Mesendoderm (in vitro differentiated cells): ENCODE data around the gene IRGC. TPM values are rescaled to one million over a fixed set of nuclear protein-coding genes. Genes with fewer than 3 reads are reported as not detected.
A peak's percentile ranks its signal among the peaks of the same experiment; 100 is the strongest.

ENCODE experiments used
- DNase-seq: peaks from one replicate; pipeline ENCODE4 v3.0.0; 2013
- H2AK5ac ChIP-seq: 2 replicates; pipeline ENCODE4 v1.6.1; 2013; ENCODE audit warnings: low read length, inconsistent platforms
- H2BK120ac ChIP-seq: 2 replicates; pipeline ENCODE4 v1.6.1; 2013; ENCODE audit warnings: low read depth, mild to moderate bottlenecking, low read length, moderate library complexity, mixed read lengths
- H2BK15ac ChIP-seq: replicated peaks from 2 replicates; pipeline ENCODE4 v1.6.1; 2013; ENCODE audit warnings: low read depth, mild to moderate bottlenecking, moderate library complexity
- H2BK5ac ChIP-seq: 2 replicates; pipeline ENCODE4 v1.6.1; 2013; ENCODE audit warnings: low read length, inconsistent platforms
- H3K18ac ChIP-seq: 2 replicates; pipeline ENCODE4 v1.6.1; 2013; ENCODE audit warnings: mild to moderate bottlenecking, low read length, mixed read lengths
- H3K23ac ChIP-seq: one replicate; pipeline ENCODE4 v1.6.1; 2013; ENCODE audit warnings: low read length
- H3K27ac ChIP-seq: 2 replicates; pipeline ENCODE4 v1.5.1; 2013; ENCODE audit warnings: low read depth, mild to moderate bottlenecking, inconsistent platforms, low read length, moderate library complexity
- H3K27me3 ChIP-seq: 2 replicates; pipeline ENCODE4 v1.6.1; 2013; ENCODE audit warnings: low read length, control low read depth, mild to moderate bottlenecking, inconsistent platforms; ENCODE audit not compliant: insufficient read depth, poor library complexity
- H3K36me3 ChIP-seq: 2 replicates; pipeline ENCODE4 v1.6.1; 2013; ENCODE audit warnings: low read length, inconsistent platforms; ENCODE audit not compliant: control insufficient read depth, insufficient read depth
- H3K4ac ChIP-seq: one replicate; pipeline ENCODE4 v1.6.1; 2013; ENCODE audit warnings: low read depth, mild to moderate bottlenecking, low read length, moderate library complexity
- H3K4me1 ChIP-seq: 2 replicates; pipeline ENCODE4 v1.6.1; 2013; ENCODE audit warnings: low read depth, low read length, inconsistent platforms; ENCODE audit not compliant: control insufficient read depth
- H3K4me2 ChIP-seq: 2 replicates; pipeline ENCODE4 v1.6.1; 2013; ENCODE audit warnings: low read length
- H3K4me3 ChIP-seq: 2 replicates; pipeline ENCODE4 v1.5.1; 2013; ENCODE audit warnings: mild to moderate bottlenecking, low read length
- H3K56ac ChIP-seq: one replicate; pipeline ENCODE4 v1.6.1; 2013; ENCODE audit warnings: low read length
- H3K79me1 ChIP-seq: 2 replicates; pipeline ENCODE4 v1.6.1; 2013; ENCODE audit warnings: low read length, inconsistent platforms
- H3K79me2 ChIP-seq: 2 replicates; pipeline ENCODE4 v1.6.1; 2013; ENCODE audit warnings: mild to moderate bottlenecking, low read length; ENCODE audit not compliant: control insufficient read depth, insufficient read depth
- H3K9ac ChIP-seq: 2 replicates; pipeline ENCODE4 v1.6.1; 2013; ENCODE audit warnings: low read length, inconsistent platforms
- H4K5ac ChIP-seq: one replicate; pipeline ENCODE4 v1.6.1; 2013; ENCODE audit warnings: low read length
- H4K8ac ChIP-seq: one replicate; pipeline ENCODE4 v1.6.1; 2013; ENCODE audit warnings: low read depth, mild to moderate bottlenecking, control low read depth, low read length, moderate library complexity
- WGBS: extraction: QIAGEN DNeasy Blood & Tissue Kit; methylation state at CpG from one replicate; pipeline ENCODE4 v1.1.7; 2013; ENCODE audit warnings: low lambda C conversion rate, missing lambda C conversion rate; ENCODE audit not compliant: insufficient coverage; ENCODE audit errors: extremely low coverage; 5-methylcytosine and 5-hydroxymethylcytosine counted together
- polyA plus RNA-seq, 2 experiments: library from polyadenylated mRNA; stranded (reverse); fragments of 200-250 nt; gene quantifications; one replicate each; pipeline ENCODE4 v1.2.3, GENCODE V29; 2013

Gene IRGC, protein sequence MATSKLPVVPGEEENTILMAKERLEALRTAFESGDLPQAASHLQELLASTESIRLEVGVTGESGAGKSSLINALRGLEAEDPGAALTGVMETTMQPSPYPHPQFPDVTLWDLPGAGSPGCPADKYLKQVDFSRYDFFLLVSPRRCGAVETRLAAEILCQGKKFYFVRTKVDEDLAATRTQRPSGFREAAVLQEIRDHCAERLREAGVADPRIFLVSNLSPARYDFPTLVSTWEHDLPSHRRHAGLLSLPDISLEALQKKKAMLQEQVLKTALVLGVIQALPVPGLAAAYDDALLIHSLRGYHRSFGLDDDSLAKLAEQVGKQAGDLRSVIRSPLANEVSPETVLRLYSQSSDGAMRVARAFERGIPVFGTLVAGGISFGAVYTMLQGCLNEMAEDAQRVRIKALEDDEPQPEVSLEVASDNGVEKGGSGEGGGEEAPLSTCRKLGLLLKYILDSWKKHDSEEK
- polyA plus RNA-seq (2013, experiment 1 of 2) = not detected
- polyA plus RNA-seq (2013, experiment 2 of 2) = not detected

DNA sequence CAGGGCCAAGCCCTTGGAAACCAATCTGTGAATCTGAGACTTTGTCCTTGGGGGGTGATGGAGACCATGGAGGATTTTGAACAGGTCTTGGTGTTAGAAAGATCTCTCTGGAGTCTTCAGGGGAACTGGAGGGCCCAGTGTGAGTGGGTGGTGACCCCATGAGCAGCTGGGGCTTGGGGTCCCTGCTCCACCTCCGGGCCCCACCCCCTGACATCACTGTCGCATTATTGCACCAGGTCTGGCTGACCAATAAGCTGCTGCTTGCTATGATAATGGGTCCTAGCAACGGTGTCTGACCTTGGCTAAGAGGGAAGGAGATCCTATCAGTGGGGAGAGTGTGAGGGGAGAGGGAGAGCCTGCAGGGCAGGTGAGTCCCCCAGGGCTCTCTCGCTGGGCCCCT, at the start of gene IRGC:
TSS of gene IRGC (plus strand) at position 301 of the 400 bp plus-strand sequence. CDS start 2,483 bp downstream, outside the sequence.
- H3K9ac ChIP-seq = no peak within 1 kb of the TSS
- no peaks in the 10 kb centered on the region for H3K27me3 ChIP-seq
- no peak within 1 kb of the TSS for H3K4ac ChIP-seq
- no peak within 1 kb of the TSS for H4K5ac ChIP-seq
- H3K23ac ChIP-seq = no peak within 1 kb of the TSS
- no peak within 1 kb of the TSS for H3K4me3 ChIP-seq
- H2BK15ac ChIP-seq = no peak within 1 kb of the TSS
- no peak within 1 kb of the TSS for H3K18ac ChIP-seq
- H3K27ac ChIP-seq = no peak within 1 kb of the TSS
- H2BK5ac ChIP-seq = no peak within 1 kb of the TSS
- no peaks in the 10 kb centered on the region for H3K79me1 ChIP-seq
- DNase-seq = no peak
- H4K8ac ChIP-seq = no peak within 1 kb of the TSS
- no peaks in the 10 kb centered on the region for H3K4me1 ChIP-seq
- no peak within 1 kb of the TSS for H2AK5ac ChIP-seq
- WGBS = no CpG with 5 or more reads among the region's 4 CpGs
- no peaks in the 10 kb centered on the region for H3K79me2 ChIP-seq
- H2BK120ac ChIP-seq = no peak within 1 kb of the TSS
- no peaks in the 10 kb centered on the region for H3K36me3 ChIP-seq
- H3K4me2 ChIP-seq = no peak within 1 kb of the TSS
- no peak within 1 kb of the TSS for H3K56ac ChIP-seq

DNA sequence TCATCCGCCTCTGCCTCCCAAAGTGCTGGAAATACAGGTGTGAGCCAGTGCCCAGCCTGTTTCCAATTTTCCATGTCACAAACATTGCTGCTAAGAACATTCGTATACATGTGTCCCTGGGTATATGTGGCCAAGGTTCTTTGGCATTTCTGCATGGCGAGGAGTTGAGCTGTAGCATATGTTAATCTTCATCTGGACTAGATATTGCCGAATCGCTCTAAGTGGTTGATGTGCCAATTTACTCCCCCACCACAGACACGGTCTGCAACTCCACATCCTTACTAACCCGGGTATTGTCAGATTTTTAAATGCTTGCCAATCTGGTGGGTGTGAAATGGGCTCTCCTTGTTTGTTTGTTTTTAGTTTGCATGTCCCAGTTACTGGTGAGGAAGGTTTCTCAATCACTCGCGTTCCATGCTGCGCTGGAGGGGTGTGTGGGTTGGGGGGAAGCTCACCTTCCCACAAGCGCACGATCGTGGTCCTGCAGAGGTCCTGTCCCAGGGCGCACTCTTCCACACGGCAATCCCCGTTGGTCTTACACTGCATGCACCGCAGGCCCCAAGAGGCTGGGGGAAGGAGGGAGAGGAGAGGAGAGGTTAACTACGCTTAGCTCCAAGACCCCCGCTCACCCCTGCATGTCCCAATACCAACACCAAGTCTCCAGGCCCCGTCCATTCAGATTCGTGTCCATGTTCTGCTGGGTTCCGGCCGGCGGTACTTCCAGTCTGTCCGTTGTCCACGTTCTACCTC, 48.6 kb upstream of the IRGC start:
- H2BK15ac ChIP-seq = no peak overlapping the region
- H3K27ac ChIP-seq = no peak overlapping the region
- H2AK5ac ChIP-seq = no peak overlapping the region
- no peak overlapping the region for H3K18ac ChIP-seq
- H3K4ac ChIP-seq = peak overlapping the region; percentile 5
- no peaks in the 10 kb centered on the region for H3K79me2 ChIP-seq
- peaks cover 5% of the 10 kb centered on the region for H3K4me1 ChIP-seq
- H4K8ac ChIP-seq = no peak overlapping the region
- no peaks in the 10 kb centered on the region for H3K36me3 ChIP-seq
- no peak for DNase-seq
- WGBS = no CpG with 5 or more reads among the region's 26 CpGs
- H3K56ac ChIP-seq = peak overlapping the region; percentile 88
- H2BK5ac ChIP-seq = peak overlapping the region; percentile 22
- peak overlapping the region; percentile 71 for H3K9ac ChIP-seq
- H3K79me1 ChIP-seq = no peaks in the 10 kb centered on the region
- H2BK120ac ChIP-seq = no peak overlapping the region
- no peak overlapping the region for H4K5ac ChIP-seq
- no peaks in the 10 kb centered on the region for H3K27me3 ChIP-seq
- H3K23ac ChIP-seq = no peak overlapping the region
- H3K4me2 ChIP-seq = peak overlapping the region; percentile 51
- H3K4me3 ChIP-seq = peak overlapping the region; percentile 19

DNA sequence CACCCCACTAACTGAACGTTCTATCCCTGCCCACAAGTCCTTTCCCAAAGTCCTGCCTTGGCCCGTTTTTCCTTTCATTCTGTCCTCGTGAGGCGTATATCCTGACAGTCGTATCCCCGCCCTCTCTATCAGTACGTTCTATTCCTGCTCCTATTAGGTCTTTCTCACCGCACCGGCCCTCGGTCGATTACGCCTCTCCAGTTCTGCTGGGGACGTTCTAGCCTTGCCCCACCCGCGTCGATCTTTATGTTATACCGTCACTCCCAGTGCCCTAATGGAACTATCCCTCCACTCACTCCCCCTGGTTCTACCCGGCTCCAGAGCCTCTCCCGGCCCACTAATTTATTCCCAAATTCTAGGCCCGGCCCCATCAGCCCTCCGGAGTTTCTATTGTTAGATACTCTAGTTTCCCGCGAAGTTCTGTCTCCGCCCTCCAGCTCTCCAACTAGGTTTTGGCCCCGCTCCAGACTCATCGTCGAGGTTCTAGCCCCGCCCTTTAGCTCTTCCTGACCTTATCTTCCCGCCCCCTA, 47.9 kb upstream of the IRGC start:
- peaks cover 7% of the 10 kb centered on the region for H3K4me1 ChIP-seq
- peak overlapping the region; percentile 71 for H3K9ac ChIP-seq
- no peak overlapping the region for H2AK5ac ChIP-seq
- H3K56ac ChIP-seq = peak overlapping the region; percentile 88
- no peaks in the 10 kb centered on the region for H3K79me2 ChIP-seq
- WGBS = no CpG with 5 or more reads among the region's 29 CpGs
- peak overlapping the region; percentile 19 for H3K4me3 ChIP-seq
- H3K4me2 ChIP-seq = peak overlapping the region; percentile 51
- no peaks in the 10 kb centered on the region for H3K36me3 ChIP-seq
- H2BK5ac ChIP-seq = peak overlapping the region; percentile 22
- no peaks in the 10 kb centered on the region for H3K27me3 ChIP-seq
- no peak overlapping the region for H4K5ac ChIP-seq
- H3K27ac ChIP-seq = no peak overlapping the region
- H2BK120ac ChIP-seq = no peak overlapping the region
- DNase-seq = no peak
- H2BK15ac ChIP-seq = no peak overlapping the region
- H3K79me1 ChIP-seq = no peaks in the 10 kb centered on the region
- H3K18ac ChIP-seq = no peak overlapping the region
- no peak overlapping the region for H3K23ac ChIP-seq
- H3K4ac ChIP-seq = no peak overlapping the region
- no peak overlapping the region for H4K8ac ChIP-seq

DNA sequence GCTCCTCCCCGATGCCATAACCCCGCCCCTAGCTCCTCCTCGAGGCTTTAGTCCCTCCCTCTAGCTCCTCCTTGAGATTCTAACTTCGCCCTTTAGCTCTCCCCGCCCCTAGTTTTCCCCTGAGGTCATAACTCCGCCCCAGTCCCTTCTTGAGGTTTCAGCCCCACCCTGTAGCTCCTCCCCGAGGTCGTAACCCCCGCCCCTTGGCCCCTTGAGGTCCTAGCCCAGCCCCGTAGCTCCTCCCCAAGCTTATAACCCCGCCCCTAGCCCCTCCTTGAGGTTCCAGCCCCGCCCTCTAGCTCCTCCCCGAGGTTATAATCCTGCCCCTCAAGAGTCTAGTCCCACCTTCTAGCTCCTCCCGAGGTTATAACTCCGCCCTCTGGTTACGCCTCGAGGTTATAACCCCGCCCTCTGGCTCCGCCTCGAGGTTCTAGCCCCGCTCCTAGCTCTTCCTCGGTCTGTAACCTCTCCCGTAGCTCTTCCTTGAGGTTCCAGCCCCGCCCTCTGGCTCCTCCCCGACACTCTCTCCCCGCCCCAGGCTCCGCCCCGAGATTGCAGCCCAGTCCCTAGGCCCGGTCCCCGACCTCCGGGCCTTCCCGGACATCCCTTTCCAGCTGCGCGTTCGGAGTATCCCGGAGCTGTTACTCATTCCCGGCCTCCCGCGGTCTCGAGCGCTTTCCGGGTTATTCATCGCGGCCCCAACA, 47.3 kb upstream of the IRGC start:
- Histone ChIP-seq H3K27ac (peak overlapping the region; percentile 47), H3K4me1 (peaks cover 7% of the 10 kb centered on the region), H4K8ac (no peak overlapping the region), H3K36me3 (no peaks in the 10 kb centered on the region), H2AK5ac (no peak overlapping the region), H2BK5ac (no peak overlapping the region), H3K4ac (no peak overlapping the region), H3K56ac (peak overlapping the region; percentile 81), H3K9ac (peak overlapping the region; percentile 48), H3K27me3 (no peaks in the 10 kb centered on the region), H3K79me2 (no peaks in the 10 kb centered on the region), H4K5ac (no peak overlapping the region), H2BK15ac (no peak overlapping the region), H2BK120ac (no peak overlapping the region), H3K23ac (no peak overlapping the region), H3K18ac (peak overlapping the region; percentile 64), H3K4me2 (peak overlapping the region; percentile 39), H3K4me3 (no peak overlapping the region), H3K79me1 (no peaks in the 10 kb centered on the region)
- no CpG with 5 or more reads among the region's 44 CpGs for WGBS
- peak; percentile 100 for DNase-seq

DNA sequence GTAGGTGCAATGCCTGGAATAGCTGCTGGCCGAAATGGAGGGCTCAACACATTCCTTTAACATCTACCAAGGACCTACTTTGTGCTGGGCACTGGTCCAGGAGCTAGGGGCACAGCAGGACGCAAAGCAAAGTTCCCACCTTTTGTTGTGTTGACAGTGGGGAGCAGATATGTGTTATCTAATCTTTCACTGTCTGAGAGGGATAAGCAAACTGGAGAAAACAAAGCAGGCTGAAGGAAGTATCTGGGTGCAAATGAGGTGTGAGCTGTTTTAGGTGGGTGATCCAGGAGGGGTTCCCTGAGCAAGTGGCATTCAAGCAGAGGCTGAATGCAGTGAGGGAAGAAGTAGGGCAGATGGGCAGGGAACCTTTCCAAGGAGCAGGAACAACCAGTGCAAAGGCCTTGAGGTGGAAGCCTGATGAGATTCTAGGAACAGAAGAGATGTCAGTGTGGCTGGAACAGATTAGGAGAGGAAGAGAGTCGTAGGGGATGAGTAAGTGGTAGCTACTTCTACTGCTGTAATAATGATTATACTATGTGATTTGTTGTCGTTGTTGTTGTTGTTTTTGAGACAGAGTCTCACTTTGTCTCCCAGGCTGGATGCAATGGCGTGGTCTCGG, 43.7 kb upstream of the IRGC start:
- no CpG with 5 or more reads among the region's 6 CpGs for WGBS
- Histone ChIP-seq H3K27me3 (no peaks in the 10 kb centered on the region), H3K9ac (no peak overlapping the region)

More for the DNA sequence above, 43.7 kb upstream of the IRGC start:
- H3K4me1 ChIP-seq = peaks cover 9% of the 10 kb centered on the region
- H3K36me3 ChIP-seq = no peaks in the 10 kb centered on the region
- H3K79me2 ChIP-seq = no peaks in the 10 kb centered on the region
- peak overlapping the region; percentile 5 for H3K56ac ChIP-seq
- no peak overlapping the region for H4K8ac ChIP-seq
- H3K18ac ChIP-seq = no peak overlapping the region
- H4K5ac ChIP-seq = no peak overlapping the region
- no peak overlapping the region for H2BK120ac ChIP-seq
- H2BK5ac ChIP-seq = no peak overlapping the region
- no peak overlapping the region for H3K23ac ChIP-seq
- H3K79me1 ChIP-seq = no peaks in the 10 kb centered on the region
- peak; percentile 98 for DNase-seq
- H2AK5ac ChIP-seq = no peak overlapping the region
- no peak overlapping the region for H3K4me3 ChIP-seq
- H3K4ac ChIP-seq = no peak overlapping the region
- H3K4me2 ChIP-seq = no peak overlapping the region
- H3K27ac ChIP-seq = no peak overlapping the region
- H2BK15ac ChIP-seq = no peak overlapping the region
